GM23338 (cell line): ENCODE results near the gene TMEM106C. TPM values are rescaled to one million over a fixed set of nuclear protein-coding genes. Genes with fewer than 3 reads are reported as not detected.
A peak's percentile ranks its signal among the peaks of the same experiment; 100 is the strongest.

Source experiments
- ATAC-seq: fragments of 200-7000 bp; cut with Tn5 transposase; 3 replicates; pipeline ENCODE4 v1.9.1; 2020
- DNase-seq: peaks from one replicate; pipeline ENCODE4 v3.0.0-alpha.2; 2015; ENCODE audit warnings: low spot score
- H2AFZ ChIP-seq: fragments of 200-600 bp; sonication (generic); 2 replicates; pipeline ENCODE4 v1.8.0; 2016; ENCODE audit warnings: antibody characterized with exemption, mild to moderate bottlenecking, moderate library complexity
- H3F3A ChIP-seq: fragments of 200-600 bp; sonication (generic); replicated peaks from 2 replicates; pipeline ENCODE4 v1.8.0; 2017; ENCODE audit warnings: antibody characterized with exemption, mixed run types, low read depth
- H3K27ac ChIP-seq: fragments of 200-600 bp; sonication (generic); 2 replicates; pipeline ENCODE4 v1.6.1; 2016; ENCODE audit warnings: low read depth
- H3K27me3 ChIP-seq: fragments of 200-600 bp; sonication (generic); 2 replicates; pipeline ENCODE4 v1.8.0; 2016; ENCODE audit warnings: mild to moderate bottlenecking, mixed run types, moderate library complexity; ENCODE audit not compliant: insufficient read depth
- H3K36me3 ChIP-seq: fragments of 200-600 bp; sonication (generic); 2 replicates; pipeline ENCODE4 v1.8.0; 2016; ENCODE audit warnings: mild to moderate bottlenecking; ENCODE audit not compliant: insufficient read depth
- H3K4me1 ChIP-seq: fragments of 200-600 bp; sonication (generic); 2 replicates; pipeline ENCODE4 v1.8.0; 2016; ENCODE audit warnings: mild to moderate bottlenecking, moderate library complexity; ENCODE audit not compliant: insufficient read depth
- H3K4me2 ChIP-seq: fragments of 200-600 bp; sonication (generic); 2 replicates; pipeline ENCODE4 v1.7.1; 2017; ENCODE audit warnings: mixed run types
- H3K4me3 ChIP-seq: fragments of 200-600 bp; sonication (generic); 2 replicates; pipeline ENCODE4 v1.6.1; 2016; ENCODE audit warnings: mixed run types
- H3K79me2 ChIP-seq: fragments of 200-600 bp; sonication (generic); replicated peaks from 2 replicates; pipeline ENCODE4 v1.8.0; 2017; ENCODE audit warnings: mild to moderate bottlenecking; ENCODE audit not compliant: insufficient read depth
- H3K9me2 ChIP-seq: fragments of 200-600 bp; sonication (generic); 2 replicates; pipeline ENCODE4 v1.8.0; 2017; ENCODE audit not compliant: insufficient read depth
- H4K20me1 ChIP-seq: fragments of 200-600 bp; sonication (generic); replicated peaks from 2 replicates; pipeline ENCODE4 v1.8.0; 2017; ENCODE audit warnings: mild to moderate bottlenecking; ENCODE audit not compliant: insufficient read depth
- H3K27ac Mint-ChIP-seq: 2 replicates; pipeline ENCODE4 v1.8.0; 2020; ENCODE audit warnings: inconsistent platforms, mild to moderate bottlenecking, moderate library complexity, mixed read lengths
- H3K27me3 Mint-ChIP-seq: 3 replicates; pipeline ENCODE4 v1.8.0; 2022; ENCODE audit warnings: low read depth, mild to moderate bottlenecking, moderate library complexity, mixed read lengths, inconsistent platforms; ENCODE audit not compliant: insufficient read depth, poor library complexity
- H3K36me3 Mint-ChIP-seq: 3 replicates; pipeline ENCODE4 v1.8.0; 2021; ENCODE audit warnings: low read depth, mild to moderate bottlenecking, inconsistent platforms, moderate library complexity, mixed read lengths
- H3K4me1 Mint-ChIP-seq: 3 replicates; pipeline ENCODE4 v1.8.0; 2020; ENCODE audit warnings: mild to moderate bottlenecking, inconsistent platforms, mixed read lengths
- H3K4me3 Mint-ChIP-seq: 3 replicates; pipeline ENCODE4 v1.8.0; 2021; ENCODE audit warnings: moderate library complexity, mild to moderate bottlenecking, inconsistent platforms, mixed read lengths
- H3K9me3 Mint-ChIP-seq: 3 replicates; pipeline ENCODE4 v1.8.0; 2020; ENCODE audit warnings: moderate library complexity, mild to moderate bottlenecking, inconsistent platforms, mixed read lengths
- CTCF ChIP-seq, 2 experiments: fragments of 200-600 bp in 1 of 2; sonication (generic) in 1 of 2; conservative IDR thresholded peaks; 2 replicates each; pipeline versions ENCODE4 v1.5.1 to v1.6.1; 2016 to 2017; ENCODE audit warnings: antibody characterized with exemption in 2 of 2, low read depth in 2 of 2, mild to moderate bottlenecking in 2 of 2, moderate library complexity in 1 of 2
- ETS1 ChIP-seq: IDR thresholded peaks from 2 replicates; pipeline ENCODE4 v1.6.1; 2016; ENCODE audit warnings: antibody characterized with exemption
- EZH2 ChIP-seq: fragments of 200-600 bp; sonication (generic); IDR thresholded peaks from one replicate; pipeline ENCODE4 v1.8.0; 2017; ENCODE audit warnings: antibody characterized with exemption, mild to moderate bottlenecking, low read depth; ENCODE audit not compliant: unreplicated experiment
- EZH2phosphoT487 ChIP-seq: fragments of 200-600 bp; sonication (generic); IDR thresholded peaks from one replicate; pipeline ENCODE4 v1.8.1; 2018; ENCODE audit warnings: antibody characterized with exemption; ENCODE audit not compliant: unreplicated experiment
- NANOG ChIP-seq: IDR thresholded peaks from 2 replicates; pipeline ENCODE4 v1.6.1; 2016; ENCODE audit warnings: antibody characterized with exemption, borderline replicate concordance
- POLR2AphosphoS5 ChIP-seq: IDR thresholded peaks from 2 replicates; pipeline ENCODE4 v1.6.1; 2016; ENCODE audit warnings: antibody characterized with exemption, low read depth
- STAT1 ChIP-seq: IDR thresholded peaks from one replicate; pipeline ENCODE4 v1.6.1; 2016; ENCODE audit warnings: antibody characterized with exemption; ENCODE audit not compliant: unreplicated experiment
- ZNF114 ChIP-seq: fragments of 250-450 bp; sonication (Bioruptor Pico); IDR thresholded peaks from 2 replicates; pipeline ENCODE4 v1.5.0; 2020; ENCODE audit warnings: mild to moderate bottlenecking, moderate library complexity
- ZNF331 ChIP-seq: fragments of 250-450 bp; sonication (Bioruptor Pico); IDR thresholded peaks from 2 replicates; pipeline ENCODE4 v1.5.0; 2020; ENCODE audit warnings: low read depth, mild to moderate bottlenecking, moderate library complexity
- polyA plus RNA-seq: library from polyadenylated mRNA; unstranded; fragments of >200 nt; fragmentation: Nextera tagmentation; extraction: Ambion mirVana; gene quantifications from 2 replicates; pipeline ENCODE4 v1.2.1, GENCODE V29; 2016
- total RNA-seq: library from RNA; depleted of rRNA; stranded (reverse); fragments of >200 nt; shearing (Covaris generic); gene quantifications from 2 replicates; pipeline ENCODE4 v1.2.3, GENCODE V29; 2014
- TF ChIP-seq, protein P1 (sequence below): IDR thresholded peaks from one replicate; pipeline ENCODE4 v1.6.1; 2018; ENCODE audit warnings: antibody characterized with exemption; ENCODE audit not compliant: unreplicated experiment

The TMEM106C gene
- total and polyA plus RNA-seq, 2 experiments from 2014 or later: 43.5 to 83.7 TPM

- peaks cover 24% of the 10 kb centered on the region for H3F3A ChIP-seq
- H4K20me1 ChIP-seq: peaks cover 22% of the 10 kb centered on the region
- no peaks in the 10 kb centered on the region for H3K36me3 ChIP-seq
- peaks cover 100% of the 10 kb centered on the region for H3K27me3 ChIP-seq
- Mint-ChIP-seq H3K27ac (no peak overlapping the region), H3K9me3 (peaks cover 2% of the 10 kb centered on the region; the same call in 2 of the 3 replicates), H3K4me3 (peak overlapping the region; percentile 76), H3K27me3 (peaks cover 86% of the 10 kb centered on the region), H3K36me3 (no peaks in the 10 kb centered on the region; the same call in 2 of the 3 replicates), H3K4me1 (peaks cover 59% of the 10 kb centered on the region)
- peak; percentile 34 for ATAC-seq
- no peaks in the 10 kb centered on the region for H3K9me2 ChIP-seq
- H3K79me2 ChIP-seq: no peaks in the 10 kb centered on the region
- peaks cover 66% of the 10 kb centered on the region for H3K4me1 ChIP-seq
- DNase-seq: peak; percentile 84
- H2AFZ ChIP-seq: peak overlapping the region; percentile 97
- peak overlapping the region; percentile 79 for H3K4me3 ChIP-seq
- TF ChIP-seq ZNF331 (CRISPR knock-in tag) (no peak), EZH2 (no peak), EZH2phosphoT487 (no peak), CTCF (conservative IDR thresholded peaks at IDR 0.05; ENCODE audit: low read depth in 2 of 2) (no peak), ZNF114 (no peak), NANOG (no peak), ETS1 (no peak), STAT1 (no peak), POLR2AphosphoS5 (no peak; the same call in 1 of the 2 replicates)
- TF ChIP-seq, protein P1, sequence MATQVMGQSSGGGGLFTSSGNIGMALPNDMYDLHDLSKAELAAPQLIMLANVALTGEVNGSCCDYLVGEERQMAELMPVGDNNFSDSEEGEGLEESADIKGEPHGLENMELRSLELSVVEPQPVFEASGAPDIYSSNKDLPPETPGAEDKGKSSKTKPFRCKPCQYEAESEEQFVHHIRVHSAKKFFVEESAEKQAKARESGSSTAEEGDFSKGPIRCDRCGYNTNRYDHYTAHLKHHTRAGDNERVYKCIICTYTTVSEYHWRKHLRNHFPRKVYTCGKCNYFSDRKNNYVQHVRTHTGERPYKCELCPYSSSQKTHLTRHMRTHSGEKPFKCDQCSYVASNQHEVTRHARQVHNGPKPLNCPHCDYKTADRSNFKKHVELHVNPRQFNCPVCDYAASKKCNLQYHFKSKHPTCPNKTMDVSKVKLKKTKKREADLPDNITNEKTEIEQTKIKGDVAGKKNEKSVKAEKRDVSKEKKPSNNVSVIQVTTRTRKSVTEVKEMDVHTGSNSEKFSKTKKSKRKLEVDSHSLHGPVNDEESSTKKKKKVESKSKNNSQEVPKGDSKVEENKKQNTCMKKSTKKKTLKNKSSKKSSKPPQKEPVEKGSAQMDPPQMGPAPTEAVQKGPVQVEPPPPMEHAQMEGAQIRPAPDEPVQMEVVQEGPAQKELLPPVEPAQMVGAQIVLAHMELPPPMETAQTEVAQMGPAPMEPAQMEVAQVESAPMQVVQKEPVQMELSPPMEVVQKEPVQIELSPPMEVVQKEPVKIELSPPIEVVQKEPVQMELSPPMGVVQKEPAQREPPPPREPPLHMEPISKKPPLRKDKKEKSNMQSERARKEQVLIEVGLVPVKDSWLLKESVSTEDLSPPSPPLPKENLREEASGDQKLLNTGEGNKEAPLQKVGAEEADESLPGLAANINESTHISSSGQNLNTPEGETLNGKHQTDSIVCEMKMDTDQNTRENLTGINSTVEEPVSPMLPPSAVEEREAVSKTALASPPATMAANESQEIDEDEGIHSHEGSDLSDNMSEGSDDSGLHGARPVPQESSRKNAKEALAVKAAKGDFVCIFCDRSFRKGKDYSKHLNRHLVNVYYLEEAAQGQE: no peak
- peak overlapping the region; percentile 98 for H3K4me2 ChIP-seq
- H3K27ac ChIP-seq: no peak overlapping the region
Observed at GRCh38 chr12:48000878-48001504, 37.6 kb downstream of the TMEM106C start.
